ES-I3 (cell line): Measurements from ENCODE around the gene SPEG.

ENCODE experiments used
- H3K36me3 ChIP-seq: 2 replicates; pipeline ENCODE4 v1.6.1; 2013; ENCODE audit warnings: mild to moderate bottlenecking, low read length, control low read depth, moderate library complexity; ENCODE audit not compliant: insufficient read depth
- H3K4me1 ChIP-seq: 2 replicates; pipeline ENCODE4 v1.6.1; 2013; ENCODE audit warnings: mild to moderate bottlenecking, control low read depth, low read length; ENCODE audit not compliant: insufficient read depth
- H3K9ac ChIP-seq: 2 replicates; pipeline ENCODE4 v1.6.1; 2013; ENCODE audit warnings: low read depth, mild to moderate bottlenecking, low read length, moderate library complexity
- H3K9me3 ChIP-seq: 2 replicates; pipeline ENCODE4 v1.6.1; 2013; ENCODE audit warnings: mild to moderate bottlenecking, low read length, moderate library complexity; ENCODE audit not compliant: control insufficient read depth, insufficient read depth

Gene SPEG

DNA sequence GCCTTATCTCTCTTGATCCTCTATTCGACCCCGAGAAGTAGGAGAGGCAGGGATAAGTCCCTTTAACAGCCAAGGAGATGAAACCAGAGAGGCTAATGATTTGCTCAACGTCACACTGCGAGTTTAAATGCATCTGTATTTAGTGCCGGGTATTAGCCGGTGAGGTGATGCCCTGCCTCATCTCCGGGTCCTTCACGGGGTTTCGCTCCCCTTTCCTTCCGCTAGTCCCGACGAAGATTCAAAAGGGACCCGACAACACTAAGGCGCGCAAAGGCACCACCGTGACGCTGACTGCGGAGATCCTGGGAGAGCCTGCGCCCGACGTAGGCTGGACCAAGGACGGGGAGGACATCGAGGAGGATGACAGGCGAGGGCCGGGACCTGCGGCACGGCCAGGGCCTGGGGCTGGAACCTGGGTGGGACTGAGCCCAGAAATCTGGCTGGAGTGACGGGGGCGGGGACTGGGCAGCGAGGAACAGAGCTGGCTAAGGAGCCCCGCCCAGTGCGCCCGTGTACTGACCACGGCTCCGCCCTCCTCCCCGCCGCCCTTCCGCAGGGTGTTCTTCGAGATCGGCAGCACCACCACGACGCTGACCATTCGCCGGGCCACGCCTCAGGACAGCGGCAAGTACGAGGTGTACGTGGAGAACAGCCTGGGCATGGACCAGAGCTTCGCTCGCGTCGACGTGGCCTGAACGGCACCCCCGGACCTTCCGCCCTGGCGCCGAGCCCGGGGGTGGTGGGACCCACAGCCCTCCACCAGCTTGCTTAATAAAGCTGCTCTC lies 63.0 kb downstream of the SPEG start:
- Histone ChIP-seq H3K4me1 (peaks cover 34% of the 10 kb centered on the region), H3K9ac (peak overlapping the region; percentile 91; the same call in 1 of the 2 replicates), H3K36me3 (no peaks in the 10 kb centered on the region; the same call in 1 of the 2 replicates), H3K9me3 (no peaks in the 10 kb centered on the region)

DNA sequence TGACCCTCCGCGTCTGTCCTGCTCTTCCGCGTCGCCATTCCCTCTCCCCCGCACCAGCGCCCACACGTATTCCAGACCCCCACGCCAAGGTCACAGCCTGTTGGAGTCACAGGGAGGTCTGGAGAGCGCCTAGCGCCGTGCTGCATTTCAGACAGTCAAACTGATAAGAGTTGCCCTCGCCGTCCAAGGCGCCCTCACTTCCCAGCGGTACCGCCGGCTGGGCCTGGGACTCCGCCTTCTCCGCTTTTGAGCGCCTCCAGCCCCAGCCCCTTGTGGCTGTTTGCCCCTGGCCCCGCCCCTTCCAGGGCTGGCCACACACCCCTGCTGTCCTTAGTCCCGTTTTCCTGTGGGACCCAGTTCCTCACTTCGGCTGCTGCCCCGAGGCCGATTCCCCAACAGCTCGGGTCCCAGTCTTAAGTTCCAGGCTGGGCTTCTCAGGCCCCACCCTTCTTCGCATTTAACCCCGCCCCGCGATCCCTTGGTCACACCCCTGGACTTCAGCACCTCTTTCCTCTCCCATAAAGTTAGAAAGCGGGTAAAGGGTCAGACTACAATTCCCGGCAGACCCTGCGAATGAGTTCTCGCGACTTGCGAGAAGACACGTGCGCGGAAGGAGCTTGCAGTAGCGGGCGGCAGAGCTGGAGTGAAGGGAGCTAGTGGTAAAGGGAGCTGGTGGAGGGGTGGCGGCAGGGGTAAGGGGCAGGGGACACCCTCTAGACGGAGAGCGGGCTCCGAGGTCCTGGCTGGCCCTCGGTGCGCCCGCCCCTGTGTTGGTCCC lies 63.8 kb downstream of the SPEG start, which contains the start of gene GMPPA:
Gene GMPPA (plus strand): TSS at position 612 of the 778 bp plus-strand sequence. CDS start 1,085 bp downstream, outside the sequence.
- H3K9ac ChIP-seq: peak within 1 kb of the TSS; percentile 91
- peaks cover 34% of the 10 kb centered on the region for H3K4me1 ChIP-seq
- no peaks in the 10 kb centered on the region; the same call in 1 of the 2 replicates for H3K36me3 ChIP-seq
- H3K9me3 ChIP-seq: no peaks in the 10 kb centered on the region

GRCh38 chr2:219499058-219499307 lies 64.3 kb downstream of the SPEG start:
- Histone ChIP-seq H3K9me3 (no peaks in the 10 kb centered on the region), H3K36me3 (peaks cover under 1% of the 10 kb centered on the region), H3K9ac (peak overlapping the region; percentile 91), H3K4me1 (peaks cover 34% of the 10 kb centered on the region)

GRCh38 chr2:219499555-219499954 lies 64.9 kb downstream of the SPEG start:
- H3K9ac ChIP-seq: peak overlapping the region; percentile 91
- H3K9me3 ChIP-seq: no peaks in the 10 kb centered on the region
- H3K36me3 ChIP-seq: peaks cover 6% of the 10 kb centered on the region
- H3K4me1 ChIP-seq: peaks cover 34% of the 10 kb centered on the region

DNA sequence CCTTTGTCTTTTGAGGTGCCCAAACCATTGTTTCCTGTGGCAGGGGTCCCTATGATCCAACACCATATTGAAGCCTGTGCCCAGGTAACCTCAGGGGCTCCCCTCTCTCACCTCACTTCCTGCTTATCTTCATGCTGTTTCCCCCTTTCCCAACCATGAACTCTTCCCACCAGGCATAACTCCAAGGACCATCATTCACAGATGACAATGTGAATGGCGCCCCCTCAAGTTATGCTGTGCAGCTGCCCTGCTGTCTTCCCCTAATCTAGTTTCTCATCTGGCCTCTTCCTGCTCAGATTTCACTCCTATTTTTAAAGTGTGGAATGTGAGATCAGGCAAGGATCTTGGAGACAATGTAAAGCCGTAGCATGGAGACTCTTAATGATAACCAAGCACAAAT lies 65.5 kb downstream of the SPEG start:
- Histone ChIP-seq H3K4me1 (peaks cover 34% of the 10 kb centered on the region), H3K9me3 (no peaks in the 10 kb centered on the region), H3K9ac (no peak overlapping the region; the same call in 1 of the 2 replicates), H3K36me3 (peaks cover 6% of the 10 kb centered on the region)

GRCh38 chr2:219501849-219502248 lies 67.2 kb downstream of the SPEG start:
- H3K9ac ChIP-seq: no peak overlapping the region
- peaks cover 36% of the 10 kb centered on the region; the same call in 1 of the 2 replicates for H3K4me1 ChIP-seq
- H3K36me3 ChIP-seq: peaks cover 6% of the 10 kb centered on the region
- no peaks in the 10 kb centered on the region for H3K9me3 ChIP-seq

DNA sequence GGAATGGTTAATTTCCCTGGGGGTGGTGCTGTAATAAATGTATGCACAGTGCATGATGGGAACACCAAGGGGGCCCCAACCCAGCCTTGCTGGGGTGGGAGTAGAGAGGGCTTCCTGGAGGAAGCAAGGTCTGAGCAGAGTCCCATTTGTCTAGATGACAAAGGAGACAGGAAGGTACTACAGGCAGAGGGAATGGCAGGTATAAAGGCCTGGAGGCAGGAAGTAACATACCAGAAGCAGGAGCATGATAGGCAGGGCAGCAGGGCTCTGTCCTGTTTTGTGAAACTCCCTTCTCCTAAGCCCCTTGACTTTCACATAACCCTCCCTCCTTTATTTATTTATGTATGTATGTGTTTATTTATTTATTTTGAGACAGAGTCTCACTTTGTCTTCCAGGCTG lies 68.0 kb downstream of the SPEG start:
- H3K4me1 ChIP-seq: peaks cover 43% of the 10 kb centered on the region
- no peak overlapping the region for H3K9ac ChIP-seq
- H3K9me3 ChIP-seq: no peaks in the 10 kb centered on the region
- H3K36me3 ChIP-seq: peaks cover 6% of the 10 kb centered on the region

DNA sequence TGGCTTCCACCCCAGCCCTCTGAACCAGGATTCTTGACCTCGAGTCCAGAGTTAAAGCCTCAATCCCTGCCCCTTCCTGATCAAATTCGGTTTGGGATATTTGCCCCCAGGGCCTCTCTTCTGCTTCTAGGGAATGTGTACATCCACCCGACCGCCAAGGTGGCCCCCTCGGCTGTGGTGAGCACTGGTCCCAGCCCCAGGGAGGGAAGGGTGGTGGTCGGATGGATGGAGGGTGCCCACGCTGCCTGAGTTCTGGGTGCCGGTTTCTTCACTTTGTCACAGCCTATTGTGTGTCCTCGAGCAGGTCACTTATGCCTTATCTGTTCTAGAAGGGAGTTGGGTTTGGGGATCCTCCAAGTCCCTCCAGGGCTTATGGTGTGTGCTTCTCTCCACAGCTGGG lies 70.9 kb downstream of the SPEG start:
- peaks cover 38% of the 10 kb centered on the region for H3K4me1 ChIP-seq
- H3K36me3 ChIP-seq: peaks cover 6% of the 10 kb centered on the region
- H3K9ac ChIP-seq: no peak overlapping the region
- H3K9me3 ChIP-seq: no peaks in the 10 kb centered on the region

GRCh38 chr2:219506153-219506801 lies 71.6 kb downstream of the SPEG start:
- peak overlapping the region; percentile 8; the same call in 1 of the 2 replicates for H3K9ac ChIP-seq
- H3K36me3 ChIP-seq: peaks cover 6% of the 10 kb centered on the region
- H3K9me3 ChIP-seq: no peaks in the 10 kb centered on the region
- H3K4me1 ChIP-seq: peaks cover 37% of the 10 kb centered on the region

DNA sequence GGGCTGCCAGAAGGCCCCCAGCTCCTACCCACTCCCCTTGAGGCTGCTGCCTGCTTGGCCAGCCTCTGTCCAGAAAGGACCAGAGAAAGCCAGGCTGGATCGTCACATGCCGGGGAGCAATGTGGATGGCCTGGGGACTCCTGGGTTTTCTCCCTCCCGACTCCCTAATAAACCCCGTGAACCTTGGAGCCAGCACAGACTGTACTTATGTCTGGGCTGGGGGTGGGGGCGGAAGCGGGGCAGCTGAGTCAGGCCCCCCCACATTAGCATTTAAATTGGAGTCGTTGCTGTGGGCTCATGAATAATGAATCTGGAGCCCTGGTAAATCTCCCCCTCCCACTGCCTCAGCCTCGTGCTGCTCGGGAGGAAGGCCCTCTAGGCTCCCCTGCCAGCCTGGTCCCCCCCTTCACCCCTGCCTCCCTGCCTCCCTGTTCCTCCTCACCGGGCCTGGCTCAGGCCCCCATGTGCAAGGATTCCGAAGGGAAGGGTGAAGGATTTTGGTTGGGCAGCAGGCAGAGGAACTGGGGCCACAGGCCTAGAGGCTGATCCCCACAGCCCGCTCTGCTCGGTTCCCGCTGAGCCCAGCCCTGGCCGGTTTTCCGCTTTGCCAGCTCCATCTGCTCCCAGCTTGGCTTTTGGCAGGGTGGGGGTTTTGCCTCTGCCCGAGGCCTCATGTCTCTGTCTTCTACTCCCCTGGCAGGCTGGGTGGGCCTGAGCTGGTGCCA lies 72.3 kb downstream of the SPEG start:
- Histone ChIP-seq H3K9me3 (no peaks in the 10 kb centered on the region), H3K9ac (peak overlapping the region; percentile 8; the same call in 1 of the 2 replicates), H3K36me3 (peaks cover 6% of the 10 kb centered on the region; the same call in 1 of the 2 replicates), H3K4me1 (peaks cover 33% of the 10 kb centered on the region)

DNA sequence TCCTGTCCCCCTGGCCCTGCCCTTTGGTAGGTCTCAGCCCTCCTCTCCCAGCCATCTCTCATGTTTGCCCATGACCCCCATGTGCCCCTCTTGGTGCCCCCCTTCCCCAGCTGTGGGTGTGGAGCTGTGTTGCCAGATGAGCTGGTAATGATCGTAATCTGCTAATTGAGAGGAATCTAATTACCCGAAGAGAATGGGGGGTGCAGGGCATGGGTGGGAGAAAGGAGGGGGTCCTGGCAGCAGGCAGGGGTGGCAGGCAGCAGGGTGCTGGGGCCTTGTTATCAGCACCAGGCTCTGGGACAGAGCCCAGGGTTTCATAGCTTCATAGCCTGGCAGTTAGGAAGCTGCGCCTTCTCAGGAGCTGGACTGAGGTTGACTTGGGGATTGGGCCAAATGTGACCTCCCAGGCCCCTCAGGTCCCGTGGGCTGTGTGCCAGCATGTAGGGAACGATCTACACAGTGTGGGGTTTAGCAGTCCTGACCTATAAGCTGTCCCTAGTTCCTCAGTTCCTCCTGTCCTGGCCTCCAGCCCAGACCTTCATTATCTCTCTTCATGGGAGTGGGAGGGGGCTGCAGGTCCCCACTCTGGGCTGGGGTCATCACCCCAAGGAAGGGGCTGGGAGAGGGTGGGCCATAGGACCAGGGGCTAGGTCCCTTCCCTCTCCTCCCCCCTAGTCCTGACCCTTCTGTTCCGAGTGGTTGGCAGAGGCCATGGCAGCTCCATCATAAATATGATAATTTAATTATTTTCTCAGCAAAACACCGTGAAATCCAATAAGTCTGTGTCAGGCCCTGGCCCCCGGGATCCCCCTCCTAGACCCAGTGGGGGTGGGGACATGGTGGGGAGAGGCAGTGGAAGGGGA lies 73.2 kb downstream of the SPEG start:
- no peak overlapping the region for H3K9ac ChIP-seq
- H3K9me3 ChIP-seq: no peaks in the 10 kb centered on the region
- H3K36me3 ChIP-seq: peaks cover 6% of the 10 kb centered on the region; the same call in 1 of the 2 replicates
- H3K4me1 ChIP-seq: peaks cover 36% of the 10 kb centered on the region

- Histone ChIP-seq H3K9ac (no peak overlapping the region), H3K9me3 (no peaks in the 10 kb centered on the region), H3K4me1 (peaks cover 40% of the 10 kb centered on the region), H3K36me3 (peaks cover 6% of the 10 kb centered on the region; the same call in 1 of the 2 replicates)
Measured at GRCh38 chr2:219508444-219508734, 73.7 kb downstream of the SPEG start.

GRCh38 chr2:219508971-219509779 lies 74.5 kb downstream of the SPEG start:
- no peaks in the 10 kb centered on the region for H3K9me3 ChIP-seq
- peak overlapping the region; percentile 53; the same call in 1 of the 2 replicates for H3K9ac ChIP-seq
- peaks cover 3% of the 10 kb centered on the region; the same call in 1 of the 2 replicates for H3K36me3 ChIP-seq
- H3K4me1 ChIP-seq: peaks cover 48% of the 10 kb centered on the region
